HG03108 (cell line): ENCODE measurements around the gene SYNPO2.
"Not testable (repeated sequence)": the region's sequence is repeated elsewhere in the genome, so short reads cannot be mapped to it uniquely, and the experiment has no call there.

Source experiments
- ATAC-seq: cut with Tn5 transposase; IDR thresholded peaks from one replicate; pipeline ENCODE4 v1.9.1; 2021; ENCODE audit warnings: moderate library complexity; ENCODE audit not compliant: unreplicated experiment

SYNPO2 gene

GRCh38 chr4:118888666-118889311 is at the start of gene SYNPO2:
TSS of gene SYNPO2 (plus strand) at chr4:118888854. CDS start at chr4:118889037, 183 bp downstream.
- peak; percentile 76 for ATAC-seq

- ATAC-seq: no peak
Observed at GRCh38 chr4:118839221-118839927, 49.3 kb upstream of the SYNPO2 start.

- no peak for ATAC-seq
Observed at GRCh38 chr4:118842055-118842454, 46.6 kb upstream of the SYNPO2 start.

- ATAC-seq: no peak
Observed at GRCh38 chr4:118843237-118843636, 45.4 kb upstream of the SYNPO2 start.

GRCh38 chr4:118845552-118846050 is 43.1 kb upstream of the SYNPO2 start:
- ATAC-seq: no peak

- ATAC-seq: no peak
Observed at GRCh38 chr4:118846979-118847378, 41.7 kb upstream of the SYNPO2 start.

- no peak for ATAC-seq
Observed at GRCh38 chr4:118848242-118848641, 40.4 kb upstream of the SYNPO2 start.

GRCh38 chr4:118848901-118849300 is 39.8 kb upstream of the SYNPO2 start:
- no peak for ATAC-seq

GRCh38 chr4:118849867-118850487 is 38.7 kb upstream of the SYNPO2 start:
- ATAC-seq: no peak

- peak; percentile 90 for ATAC-seq
Observed at GRCh38 chr4:118850488-118851173, 38.0 kb upstream of the SYNPO2 start.

- no peak for ATAC-seq
Observed at GRCh38 chr4:118857760-118858159, 30.9 kb upstream of the SYNPO2 start.

- ATAC-seq: no peak
Observed at GRCh38 chr4:118858779-118859178, 29.9 kb upstream of the SYNPO2 start.

GRCh38 chr4:118865091-118865708 is 23.5 kb upstream of the SYNPO2 start:
- ATAC-seq: peak; percentile 67

GRCh38 chr4:118866442-118866841 is 22.2 kb upstream of the SYNPO2 start:
- ATAC-seq: no peak

- no peak for ATAC-seq
Observed at GRCh38 chr4:118867311-118868067, 21.2 kb upstream of the SYNPO2 start.

- ATAC-seq: no peak
Observed at GRCh38 chr4:118869808-118870342, 18.8 kb upstream of the SYNPO2 start.

GRCh38 chr4:118872181-118872580 is 16.5 kb upstream of the SYNPO2 start:
- no peak for ATAC-seq

GRCh38 chr4:118877797-118878196 is 10.9 kb upstream of the SYNPO2 start:
- ATAC-seq: no peak

GRCh38 chr4:118878507-118878906 is 10.1 kb upstream of the SYNPO2 start:
- ATAC-seq: not testable (repeated sequence)

- no peak for ATAC-seq
Observed at GRCh38 chr4:118879409-118879808, 9.2 kb upstream of the SYNPO2 start.
